Measurements from ENCODE around the gene KRTAP5-1. TPM values are rescaled to one million over a fixed set of nuclear protein-coding genes. Genes with fewer than 3 reads are reported as not detected.
A peak's percentile ranks its signal among the peaks of the same experiment; 100 is the strongest.

KRTAP5-1 gene
- total RNA-seq, 1 experiment from 2014 or later = not detected

DNA sequence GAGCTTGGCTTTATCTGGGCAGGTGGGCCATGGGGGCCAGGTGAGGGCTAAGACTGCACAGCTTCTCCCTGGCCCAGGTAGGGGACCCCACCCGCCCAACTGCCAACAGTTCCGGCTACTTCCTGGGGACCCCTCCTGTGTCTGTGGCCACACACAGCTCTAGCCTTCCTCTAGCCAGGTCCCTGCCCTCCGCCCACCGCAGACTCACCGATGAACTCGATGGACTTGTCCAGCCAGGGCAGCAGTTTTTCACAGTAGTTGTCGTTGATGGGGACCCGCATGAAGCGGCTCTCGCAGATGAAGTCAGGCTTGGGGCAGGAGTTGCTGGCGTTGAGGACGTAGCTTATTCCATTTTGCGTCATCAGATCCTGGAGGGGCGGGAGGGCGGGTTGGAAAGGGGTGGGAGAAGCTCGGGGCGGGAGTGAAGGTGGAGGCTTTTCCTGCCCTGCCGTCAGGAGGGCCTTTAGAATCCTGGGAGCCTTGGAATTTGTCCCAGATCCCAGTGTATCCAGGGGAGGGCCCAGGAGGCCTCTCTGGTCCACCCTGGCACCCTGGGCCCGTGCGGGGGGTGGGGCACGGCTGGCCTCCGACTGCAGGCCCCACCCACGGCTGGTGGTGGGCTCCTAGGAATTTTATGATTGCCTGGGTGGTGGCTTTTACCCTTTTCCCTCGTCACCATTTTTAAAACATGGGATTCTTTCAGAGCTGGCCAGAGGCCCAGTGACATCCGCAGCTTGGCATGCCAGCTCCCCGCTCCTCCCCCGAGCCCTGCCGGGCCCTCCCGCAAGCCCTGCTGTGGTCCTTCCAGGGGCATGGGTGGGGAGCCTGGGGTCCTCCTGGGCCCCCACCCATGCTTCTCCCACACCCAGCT lies 26.9 kb downstream of the KRTAP5-1 start:
- no peaks in the 10 kb centered on the region for H3K27me3 ChIP-seq (ENCODE audit: insufficient read depth, low read length)
- ChIA-PET POLR2A (interaction anchor here (0.6 to 1.5 kb wide), 3 partner anchors 10 to 61 kb away, joined by 4 to 9 read pairs (median 8); no protein-coding TSS in a partner anchor), CTCF (interaction anchor here (0.7 to 2.0 kb wide), 5 partner anchors 10 to 42 kb away, joined by 3 to 19 read pairs (median 5); no protein-coding TSS in a partner anchor), RAD21 (ENCODE audit: low non-redundant PET in 1 of 2, low total read pairs in 2 of 2, uncharacterized antibody in 2 of 2, unreplicated experiment in 2 of 2) (interaction anchor here in 1 of 2 experiments (0.6 kb wide), 1 partner anchor 14 kb away, joined by 4 read pairs; the partner anchor contains the start of gene DUSP8)
- no TSS peak for BruUV-seq (replicated peaks)
- no peak for DNase-seq (ENCODE audit: low read depth, low spot score)
- H3K4me2 ChIP-seq (ENCODE audit: low read length) = peak overlapping the region; percentile 41
- H3K9ac ChIP-seq (ENCODE audit: low read length) = no peak overlapping the region
- H2AFZ ChIP-seq (ENCODE audit: low read depth, low read length, poor library complexity, severe bottlenecking) = no peak overlapping the region
- TF ChIP-seq EZH2phosphoT487 (IDR thresholded peaks at IDR 0.05; ENCODE audit: borderline replicate concordance) (no peak), SRF (IDR thresholded peaks at IDR 0.05; ENCODE audit: low read depth) (no peak), SIN3A (IDR thresholded peaks at IDR 0.05; ENCODE audit: low read depth) (no peak), CBX3 (IDR thresholded peaks at IDR 0.05; ENCODE audit: low read depth) (no peak), FOSL1 (IDR thresholded peaks at IDR 0.05; ENCODE audit: low read depth) (no peak), RAD21 (IDR thresholded peaks at IDR 0.05; ENCODE audit: low read depth) (no peak), EGR1 (IDR thresholded peaks at IDR 0.05; ENCODE audit: low read depth) (no peak), ELF1 (IDR thresholded peaks at IDR 0.05; ENCODE audit: borderline replicate concordance, low read depth) (no peak), ZNF274 (IDR thresholded peaks at IDR 0.05; ENCODE audit: low read depth, low read length) (no peak)
- TF ChIP-seq, protein P1, sequence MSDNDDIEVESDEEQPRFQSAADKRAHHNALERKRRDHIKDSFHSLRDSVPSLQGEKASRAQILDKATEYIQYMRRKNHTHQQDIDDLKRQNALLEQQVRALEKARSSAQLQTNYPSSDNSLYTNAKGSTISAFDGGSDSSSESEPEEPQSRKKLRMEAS (IDR thresholded peaks at IDR 0.05) = no peak
- TF ChIP-seq, protein P2, sequence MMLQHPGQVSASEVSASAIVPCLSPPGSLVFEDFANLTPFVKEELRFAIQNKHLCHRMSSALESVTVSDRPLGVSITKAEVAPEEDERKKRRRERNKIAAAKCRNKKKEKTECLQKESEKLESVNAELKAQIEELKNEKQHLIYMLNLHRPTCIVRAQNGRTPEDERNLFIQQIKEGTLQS (IDR thresholded peaks at IDR 0.05) = no peak
- TF ChIP-seq, protein P3, sequence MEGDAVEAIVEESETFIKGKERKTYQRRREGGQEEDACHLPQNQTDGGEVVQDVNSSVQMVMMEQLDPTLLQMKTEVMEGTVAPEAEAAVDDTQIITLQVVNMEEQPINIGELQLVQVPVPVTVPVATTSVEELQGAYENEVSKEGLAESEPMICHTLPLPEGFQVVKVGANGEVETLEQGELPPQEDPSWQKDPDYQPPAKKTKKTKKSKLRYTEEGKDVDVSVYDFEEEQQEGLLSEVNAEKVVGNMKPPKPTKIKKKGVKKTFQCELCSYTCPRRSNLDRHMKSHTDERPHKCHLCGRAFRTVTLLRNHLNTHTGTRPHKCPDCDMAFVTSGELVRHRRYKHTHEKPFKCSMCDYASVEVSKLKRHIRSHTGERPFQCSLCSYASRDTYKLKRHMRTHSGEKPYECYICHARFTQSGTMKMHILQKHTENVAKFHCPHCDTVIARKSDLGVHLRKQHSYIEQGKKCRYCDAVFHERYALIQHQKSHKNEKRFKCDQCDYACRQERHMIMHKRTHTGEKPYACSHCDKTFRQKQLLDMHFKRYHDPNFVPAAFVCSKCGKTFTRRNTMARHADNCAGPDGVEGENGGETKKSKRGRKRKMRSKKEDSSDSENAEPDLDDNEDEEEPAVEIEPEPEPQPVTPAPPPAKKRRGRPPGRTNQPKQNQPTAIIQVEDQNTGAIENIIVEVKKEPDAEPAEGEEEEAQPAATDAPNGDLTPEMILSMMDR (IDR thresholded peaks at IDR 0.05 in 2 of 3, conservative IDR thresholded peaks at IDR 0.05 in 1 of 3; ENCODE audit: borderline replicate concordance in 1 of 3, insufficient read depth in 1 of 3, low read depth in 2 of 3, low read length in 2 of 3) = no peak
- no peak for ATAC-seq
- peak overlapping the region; percentile 75 for H3K27ac ChIP-seq (ENCODE audit: low read depth, low read length)
- no peaks in the 10 kb centered on the region for H4K20me1 ChIP-seq (ENCODE audit: insufficient read depth)
- intact Hi-C loops (cut with micrococcal nuclease) = no loop called here
- no peaks in the 10 kb centered on the region for H3K9me3 ChIP-seq (ENCODE audit: control insufficient read depth in 1 of 2, insufficient read depth in 1 of 2, low read depth in 1 of 2, low read length in 2 of 2)
- no peaks in the 10 kb centered on the region; a peak in 1 of 4 replicates for H3K36me3 ChIP-seq (ENCODE audit: control insufficient read depth in 1 of 2, insufficient read depth in 2 of 2, low read length in 2 of 2)
- H3K4me1 ChIP-seq (ENCODE audit: control insufficient read depth in 1 of 2, insufficient read depth in 2 of 2, low read length in 2 of 2) = peaks cover 42 to 44% of the 10 kb centered on the region in 2 experiments
- H3K4me3 ChIP-seq (replicated peaks in 1 of 2; ENCODE audit: low read depth in 1 of 2, low read length in 2 of 2) = no peak overlapping the region
- H3K79me2 ChIP-seq (ENCODE audit: insufficient read depth, low read length) = no peaks in the 10 kb centered on the region
- H3K9me2 ChIP-seq (ENCODE audit: insufficient read depth) = no peaks in the 10 kb centered on the region

All from HCT116 (cell line).